ENCODE measurements around the gene MVB12B. TPM values are rescaled to one million over a fixed set of nuclear protein-coding genes. Genes with fewer than 3 reads are reported as not detected.

Gene MVB12B
- total RNA-seq, 6 experiments from 2014 or later = 7.2 to 16.2 (median 9.1) TPM

GRCh38 chr9:126437701-126438100 lies 111.1 kb downstream of the MVB12B start:
- DNase-seq (no peak), ATAC-seq (no peak)
- Histone ChIP-seq H3K9me3 (no peaks in the 10 kb centered on the region), H3K4me1 (no peaks in the 10 kb centered on the region), H3K27me3 (no peaks in the 10 kb centered on the region), H3K27ac (no peak overlapping the region), H3K4me3 (no peak overlapping the region), H3K36me3 (peaks cover 0 to 5% (median 0%) of the 10 kb centered on the region in 4 donors)
- 93% methylated on average over 2 of the region's 2 CpGs for WGBS (ENCODE audit: insufficient coverage, low coverage, low lambda C conversion rate, missing lambda C conversion rate)
- no peak for TF ChIP-seq CTCF (IDR thresholded peaks at IDR 0.05)
- TF ChIP-seq POLR2A (IDR thresholded peaks at IDR 0.05) = no peak
- intact Hi-C loops (cut with DNase I) = no loop called here

DNA sequence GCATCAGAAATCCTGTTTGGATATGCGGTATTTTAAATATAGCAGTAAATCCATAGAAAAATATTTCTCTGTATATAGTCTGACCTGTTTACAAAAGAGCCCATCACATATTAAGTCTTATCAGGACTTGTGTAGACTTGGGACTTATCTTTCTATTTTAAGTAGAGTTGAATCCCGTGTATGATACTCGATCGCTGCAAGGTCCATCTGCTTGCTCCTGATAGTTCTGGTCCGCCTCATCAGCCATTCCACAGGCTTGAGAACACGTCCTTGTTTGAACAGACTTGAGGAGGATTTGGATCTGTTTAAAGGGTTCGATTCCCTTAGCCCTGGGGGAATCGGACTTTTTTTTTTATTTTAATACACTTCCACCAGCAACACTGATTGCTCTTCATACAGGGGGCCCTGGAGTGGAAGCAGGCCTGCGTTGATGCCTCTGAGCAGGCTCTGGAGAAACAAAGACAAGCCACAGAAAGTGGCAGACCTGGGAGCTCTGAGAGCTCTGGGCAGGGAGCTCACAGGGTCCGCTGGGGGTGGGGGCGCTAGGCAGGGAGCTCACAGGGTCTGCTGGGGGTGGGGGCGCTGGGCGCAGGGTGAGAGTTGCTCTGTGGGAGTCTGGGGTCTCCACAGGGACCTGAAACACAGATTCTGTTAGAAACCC lies 112.2 kb downstream of the MVB12B start:
- DNase-seq = no peak
- no peak overlapping the region for H3K27ac ChIP-seq
- TF ChIP-seq POLR2A (IDR thresholded peaks at IDR 0.05) = no peak
- no peak for TF ChIP-seq CTCF (IDR thresholded peaks at IDR 0.05)
- 90% methylated on average over 12 of the region's 13 CpGs for WGBS (ENCODE audit: insufficient coverage, low coverage, low lambda C conversion rate, missing lambda C conversion rate)
- H3K9me3 ChIP-seq = no peaks in the 10 kb centered on the region
- H3K4me3 ChIP-seq = no peak overlapping the region
- ATAC-seq = peak in 1 of 4 donors; percentile 21
- H3K27me3 ChIP-seq = no peaks in the 10 kb centered on the region
- H3K36me3 ChIP-seq = peaks cover 0 to 5% (median 0%) of the 10 kb centered on the region in 4 donors
- no peaks in the 10 kb centered on the region for H3K4me1 ChIP-seq
- intact Hi-C loops (cut with DNase I) = no loop called here

DNA sequence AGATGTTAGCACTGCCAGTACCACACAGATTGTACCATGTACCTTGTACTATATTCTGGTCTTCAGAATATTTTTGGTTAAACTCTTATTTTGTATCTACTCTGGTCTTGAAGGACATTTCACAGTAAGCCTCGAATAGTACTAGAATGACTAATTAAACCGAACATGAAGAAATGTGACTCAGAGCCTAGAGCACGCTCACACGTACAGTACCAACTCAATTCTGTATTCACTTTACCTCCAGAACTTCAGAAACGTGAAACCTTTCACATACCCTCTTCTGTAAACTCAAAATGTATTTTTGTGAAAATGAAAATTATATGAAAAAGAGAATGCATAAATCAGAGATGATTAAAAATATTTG lies 112.8 kb downstream of the MVB12B start:
- no peak overlapping the region for H3K4me3 ChIP-seq
- 83% methylated on average over 5 of the region's 5 CpGs for WGBS (ENCODE audit: insufficient coverage, low coverage, low lambda C conversion rate, missing lambda C conversion rate)
- ATAC-seq (no peak), DNase-seq (no peak)
- no peaks in the 10 kb centered on the region for H3K4me1 ChIP-seq
- no peaks in the 10 kb centered on the region for H3K9me3 ChIP-seq
- TF ChIP-seq CTCF (IDR thresholded peaks at IDR 0.05) (no peak), POLR2A (IDR thresholded peaks at IDR 0.05) (no peak)
- no peak overlapping the region for H3K27ac ChIP-seq
- no peaks in the 10 kb centered on the region for H3K27me3 ChIP-seq
- intact Hi-C loops (cut with DNase I) = no loop called here
- peaks cover 0 to 5% (median 0%) of the 10 kb centered on the region in 4 donors for H3K36me3 ChIP-seq

GRCh38 chr9:126439883-126440653 lies 113.4 kb downstream of the MVB12B start:
- ATAC-seq (no peak), DNase-seq (peak in 1 of 3 donors; percentile 12)
- Histone ChIP-seq H3K27ac (no peak overlapping the region), H3K4me1 (no peaks in the 10 kb centered on the region), H3K36me3 (peaks cover 0 to 5% (median 0%) of the 10 kb centered on the region in 4 donors), H3K27me3 (no peaks in the 10 kb centered on the region), H3K9me3 (no peaks in the 10 kb centered on the region), H3K4me3 (no peak overlapping the region)
- intact Hi-C loops (cut with DNase I) = no loop called here
- 90% methylated on average over 15 of the region's 16 CpGs for WGBS (ENCODE audit: insufficient coverage, low coverage, low lambda C conversion rate, missing lambda C conversion rate)
- no peak for TF ChIP-seq POLR2A (IDR thresholded peaks at IDR 0.05)
- no peak for TF ChIP-seq CTCF (IDR thresholded peaks at IDR 0.05)
